Right ventricle myocardium inferior (tissue), 1 donor: ENCODE results near the gene CEP135. TPM values are rescaled to one million over a fixed set of nuclear protein-coding genes. Genes with fewer than 3 reads are reported as not detected.
"Not testable (repeated sequence)": the region's sequence is repeated elsewhere in the genome, so short reads cannot be mapped to it uniquely, and the experiment has no call there.

Experiments
- ATAC-seq: fragments of 200-7000 bp; cut with Tn5 transposase; one replicate; pipeline ENCODE4 v1.9.1; 2020; ENCODE audit warnings: mild to moderate bottlenecking, moderate library complexity
- DNase-seq: peaks from one replicate; pipeline ENCODE4 v3.0.0; 2021; ENCODE audit errors: missing footprints
- intact Hi-C: fragments of 100-400 bp; cut with DNase I; formaldehyde crosslinking; loops from one replicate; pipeline ENCODE4 v1.11.0; 2022
- total RNA-seq: library from RNA; stranded (reverse); fragmentation: NEBNext Ultra II Directional; extraction: Animal tissue kit (Norgen Biotek cat#: 25700); gene quantifications from one replicate; pipeline ENCODE4 v1.2.1, GENCODE V29; 2021
- donor health status: DM: no; HTN: yes; CAD: no; lungs with severe emphysema.

Gene CEP135
- total RNA-seq, 1 donor from 2014 or later, result 2.4 TPM

GRCh38 chr4:55939421-55939820 lies 9.3 kb upstream of the CEP135 start:
- intact Hi-C loops, result no loop called here
- DNase-seq (no peak), ATAC-seq (no peak)

DNA sequence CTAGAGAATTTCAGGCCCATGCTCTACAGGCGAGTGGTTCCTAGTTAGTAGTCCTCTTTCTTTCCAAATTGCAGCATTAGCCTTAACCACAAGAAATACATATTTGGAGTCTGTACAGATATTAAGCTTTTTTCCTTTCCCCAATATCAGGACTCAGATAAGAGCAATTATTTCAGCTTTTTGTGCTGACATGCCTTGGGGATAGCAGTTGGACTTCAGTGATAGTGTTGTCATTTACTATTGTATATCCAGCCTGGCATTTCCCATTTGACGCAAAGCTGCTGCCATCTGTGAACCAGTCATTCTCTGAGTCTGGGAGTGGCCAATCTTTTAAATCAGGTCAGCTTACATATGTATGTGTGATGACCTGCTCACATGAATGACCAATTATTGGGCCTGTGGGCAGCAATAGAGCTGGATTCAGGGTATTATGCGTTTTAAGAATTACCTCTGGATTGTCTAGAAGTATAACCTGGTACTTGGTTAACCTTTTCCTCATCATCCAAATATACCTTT lies 6.8 kb upstream of the CEP135 start:
- intact Hi-C loops, result no loop called here
- ATAC-seq (no peak), DNase-seq (no peak)

DNA sequence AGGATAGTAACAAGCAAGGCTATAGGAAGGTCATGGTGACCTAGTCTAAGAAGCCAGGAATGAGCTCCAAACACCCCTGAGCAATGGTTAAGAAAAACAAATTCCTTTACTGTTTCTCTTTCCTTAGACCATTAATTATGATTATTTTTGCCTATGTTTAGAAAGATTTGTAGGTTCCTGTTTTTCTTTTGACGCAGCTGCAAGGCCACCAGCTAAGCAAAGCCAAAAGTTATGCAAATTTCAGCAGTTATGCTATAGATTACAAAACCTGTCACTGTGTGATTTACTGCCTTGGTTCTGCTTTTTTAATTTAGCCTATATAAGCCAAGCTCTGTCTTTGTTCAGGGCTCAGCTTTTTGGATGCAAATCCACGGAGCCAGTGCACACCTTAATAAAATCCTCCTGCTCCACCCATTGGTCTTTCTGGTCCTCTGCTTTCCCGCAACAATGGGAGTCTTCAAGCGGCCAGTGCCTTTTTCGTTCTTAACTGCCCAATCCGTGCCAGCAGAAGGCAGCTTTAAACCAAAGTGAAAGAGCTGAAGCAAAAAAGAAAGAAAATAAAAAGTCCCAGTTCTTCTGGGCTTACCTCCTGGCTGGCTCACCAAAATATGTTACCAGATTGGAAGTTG lies 1.4 kb upstream of the CEP135 start:
- intact Hi-C loops, result loop anchor here (5.0 kb wide), 3 partner anchors 95 to 890 kb away; partner anchors contain the start of gene EXOC1
- no peak for DNase-seq
- no peak for ATAC-seq

GRCh38 chr4:55947912-55948725 lies 626 bp upstream of the CEP135 start:
- DNase-seq (no peak), ATAC-seq (no peak)
- intact Hi-C loops, result loop anchor here (5.0 kb wide), 3 partner anchors 96 to 889 kb away; partner anchors contain the start of gene EXOC1

- intact Hi-C loops, result loop anchor here (5.0 kb wide), 3 partner anchors 97 to 888 kb away; partner anchors contain the start of gene EXOC1
- DNase-seq (no peak), ATAC-seq (no peak)
These were observed 697 bp downstream of the CEP135 start for GRCh38 chr4:55949482-55949802.

DNA sequence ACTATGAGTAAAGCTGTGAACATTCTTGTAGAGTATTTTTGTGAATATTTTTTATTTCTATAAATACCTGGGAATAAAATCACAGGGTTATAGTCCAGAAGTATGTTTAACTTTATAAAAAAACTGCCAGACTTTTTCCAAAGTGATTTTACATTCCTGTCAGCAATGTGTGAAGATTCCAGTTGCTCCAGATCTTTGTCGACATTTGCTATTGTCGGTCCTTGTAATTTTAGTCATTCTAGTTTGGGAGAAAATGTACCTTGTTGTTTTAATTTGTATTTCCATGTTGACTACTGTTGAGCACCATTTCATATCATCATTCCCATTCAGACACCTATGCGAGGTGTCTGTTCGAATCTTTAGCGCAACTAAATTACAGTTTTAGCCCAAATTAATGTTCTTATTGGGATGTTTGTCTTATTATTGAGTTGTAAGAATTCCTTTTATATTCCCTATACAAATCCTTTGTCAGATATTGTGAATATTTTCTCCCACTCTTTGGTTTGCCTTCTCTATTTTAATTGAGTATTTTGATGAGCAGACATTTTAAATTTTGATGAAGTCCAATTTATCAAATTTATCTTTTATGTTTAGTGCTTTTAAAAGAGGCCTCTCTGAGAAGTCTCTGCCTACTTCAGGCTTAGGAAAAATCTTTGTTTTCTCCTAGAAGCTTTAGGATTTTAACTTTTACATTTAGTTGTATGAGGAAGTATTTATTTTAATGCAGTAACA lies 2.6 kb downstream of the CEP135 start:
- DNase-seq (no peak), ATAC-seq (no peak)
- intact Hi-C loops, result no loop called here

DNA sequence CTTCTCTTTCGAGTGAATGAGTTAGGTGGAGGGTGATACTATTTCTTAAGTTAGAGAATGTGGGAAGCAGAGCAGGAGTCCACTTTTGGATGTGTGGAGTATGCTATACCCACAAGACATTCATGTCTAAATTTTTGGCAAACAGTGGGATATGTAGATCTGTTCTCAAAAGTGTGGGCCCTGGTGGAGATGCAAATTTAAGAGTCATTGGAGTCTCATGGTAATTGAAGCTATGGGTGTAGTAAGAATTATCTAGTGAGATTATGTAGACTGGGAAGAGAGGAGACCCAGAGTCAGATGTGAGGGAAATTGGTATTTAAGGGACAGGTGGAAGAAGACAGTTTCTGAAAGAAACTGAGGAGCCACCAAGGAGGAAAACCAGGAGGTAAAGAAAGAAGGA lies 7.0 kb downstream of the CEP135 start:
- DNase-seq, result no peak
- no peak for ATAC-seq
- intact Hi-C loops, result no loop called here

DNA sequence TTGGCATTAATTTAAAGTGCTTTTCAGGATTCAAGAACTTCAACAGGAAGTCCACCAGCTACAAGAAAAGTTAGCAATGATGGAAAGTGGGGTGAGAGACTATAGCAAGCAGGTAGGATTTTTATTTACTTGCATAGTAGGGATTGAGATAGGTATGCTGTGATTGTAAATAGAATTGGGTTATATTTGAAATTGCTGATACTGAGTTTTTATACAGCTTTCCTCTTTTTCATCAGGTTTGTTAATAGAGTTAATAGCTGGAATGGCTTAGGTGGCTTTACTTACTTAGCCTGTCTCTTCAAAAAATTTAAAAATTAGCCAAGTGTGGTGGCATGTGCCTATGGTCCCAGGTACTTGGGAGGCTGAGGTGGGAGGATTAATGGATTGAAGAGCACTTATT lies 10.9 kb downstream of the CEP135 start:
- ATAC-seq, result no peak
- no peak for DNase-seq
- intact Hi-C loops, result no loop called here

DNA sequence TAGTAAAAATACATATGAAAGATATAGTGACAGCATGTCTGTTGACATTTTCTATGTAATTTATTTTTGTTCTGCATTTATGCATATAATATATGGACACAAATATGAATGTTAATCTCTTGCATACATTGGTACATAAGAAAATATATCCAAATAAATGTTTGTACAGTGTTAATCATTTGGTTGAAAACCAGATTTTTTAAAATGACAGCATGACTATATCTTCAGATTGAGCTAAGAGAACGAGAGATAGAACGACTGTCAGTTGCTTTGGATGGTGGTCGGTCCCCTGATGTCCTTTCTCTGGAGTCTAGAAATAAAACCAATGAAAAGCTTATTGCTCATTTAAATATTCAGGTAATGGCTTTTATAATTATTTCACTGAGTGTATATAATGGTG lies 15.3 kb downstream of the CEP135 start:
- intact Hi-C loops, result no loop called here
- ATAC-seq (no peak), DNase-seq (no peak)

DNA sequence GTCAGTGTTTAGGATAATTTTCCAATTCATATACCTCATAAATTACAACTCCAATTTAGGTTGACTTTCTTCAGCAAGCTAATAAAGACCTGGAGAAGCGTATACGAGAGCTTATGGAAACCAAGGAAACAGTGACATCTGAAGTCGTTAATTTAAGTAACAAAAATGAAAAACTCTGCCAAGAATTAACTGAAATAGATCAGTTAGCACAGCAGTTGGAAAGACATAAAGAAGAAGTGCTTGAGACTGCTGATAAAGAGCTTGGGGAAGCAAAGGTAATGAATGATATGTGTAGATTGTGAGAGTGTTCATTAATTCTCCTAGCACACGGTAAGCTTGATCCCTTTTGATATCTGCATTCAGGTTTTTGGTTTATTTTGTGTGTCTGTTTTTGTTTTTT lies 16.8 kb downstream of the CEP135 start:
- ATAC-seq, result no peak
- intact Hi-C loops, result no loop called here
- no peak for DNase-seq

GRCh38 chr4:55966324-55966723 lies 17.6 kb downstream of the CEP135 start:
- intact Hi-C loops, DNase-seq, ATAC-seq: not testable (repeated sequence)

GRCh38 chr4:55967376-55967775 lies 18.6 kb downstream of the CEP135 start:
- intact Hi-C loops, result no loop called here
- ATAC-seq, result no peak
- no peak for DNase-seq

- no peak for ATAC-seq
- intact Hi-C loops, result no loop called here
These were observed 24.9 kb downstream of the CEP135 start for GRCh38 chr4:55973650-55974049.

DNA sequence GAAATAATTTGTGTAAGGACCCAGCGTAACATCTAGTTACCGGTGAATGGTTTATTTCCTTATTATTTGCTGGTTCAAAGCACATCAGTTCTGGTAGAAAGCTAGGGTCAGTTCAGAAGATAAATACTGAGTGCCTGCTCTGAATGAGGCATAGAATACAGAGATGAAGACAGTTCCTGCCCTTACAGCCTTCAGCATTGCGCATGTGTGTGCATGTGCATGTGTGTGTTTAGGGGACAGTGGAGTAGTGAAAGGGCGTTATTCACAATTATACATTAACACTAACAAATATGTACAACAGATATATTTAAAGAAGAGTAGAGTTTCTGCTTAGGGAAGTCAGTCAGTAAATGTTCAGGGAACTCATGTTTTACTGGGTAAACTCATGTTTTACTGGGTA lies 29.1 kb downstream of the CEP135 start:
- DNase-seq, result no peak
- intact Hi-C loops, result no loop called here
- no peak for ATAC-seq

More at GRCh38 chr4:55973650-55974049, 24.9 kb downstream of the CEP135 start:
- no peak for DNase-seq

- ATAC-seq (no peak), DNase-seq (no peak)
- intact Hi-C loops, result no loop called here
These were observed 30.8 kb downstream of the CEP135 start for GRCh38 chr4:55979562-55979961.

- ATAC-seq (no peak), DNase-seq (no peak)
- intact Hi-C loops, result no loop called here
These were observed 32.0 kb downstream of the CEP135 start for GRCh38 chr4:55980725-55981124.

DNA sequence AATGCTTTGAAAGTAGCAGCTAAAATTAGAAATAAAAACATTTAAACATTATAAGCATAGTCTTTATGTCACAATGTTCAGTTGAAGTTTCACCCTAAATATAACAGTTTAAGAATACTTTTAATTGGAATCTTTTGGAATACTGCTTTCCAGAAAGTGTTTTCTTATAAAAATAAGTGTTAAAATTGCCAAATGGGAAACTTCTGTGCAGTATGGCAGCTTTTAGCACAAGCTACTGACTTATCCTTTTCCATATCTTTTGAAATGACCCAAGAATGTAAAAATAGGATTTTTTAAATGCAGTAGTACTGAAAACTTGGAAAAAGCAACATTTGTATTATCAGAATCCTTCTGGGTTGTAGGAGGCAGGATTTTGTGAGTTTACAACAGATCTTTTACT lies 34.2 kb downstream of the CEP135 start:
- intact Hi-C loops, result no loop called here
- ATAC-seq (no peak), DNase-seq (no peak)

DNA sequence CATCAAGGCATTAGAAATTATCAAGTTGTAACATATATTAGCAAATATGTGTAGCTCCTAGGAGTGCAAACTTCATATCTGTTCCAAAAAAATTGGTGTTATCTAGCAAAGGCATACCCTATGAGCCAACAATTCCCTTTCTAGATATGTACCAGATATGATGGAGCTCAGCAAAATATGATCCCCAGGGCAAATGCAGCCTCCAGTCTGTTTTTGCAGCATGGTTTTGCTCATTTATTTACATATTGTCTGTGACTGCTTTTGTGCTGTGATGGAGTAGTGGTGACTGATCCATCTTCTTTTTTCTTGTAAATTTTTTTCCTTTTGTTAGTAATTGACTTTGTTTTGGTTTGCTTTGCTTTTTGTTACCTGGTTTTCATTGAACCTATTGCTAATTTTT lies 41.0 kb downstream of the CEP135 start:
- DNase-seq, result no peak
- intact Hi-C loops, result no loop called here
- ATAC-seq, result no peak

GRCh38 chr4:55993994-55994663 lies 45.4 kb downstream of the CEP135 start:
- DNase-seq (no peak), ATAC-seq (no peak)
- intact Hi-C loops, result no loop called here
